Bronchial epithelial cell (primary cell): ENCODE results near the gene SH3GL1. TPM values are rescaled to one million over a fixed set of nuclear protein-coding genes. Genes with fewer than 3 reads are reported as not detected.

Source experiments
- DNase-seq: peaks from one replicate; pipeline ENCODE4 v3.0.0-alpha.2; 2010; ENCODE audit warnings: low read depth
- FAIRE-seq: peaks from 2 replicates; lab custom pipeline; 2011; peaks lifted over from hg19 to GRCh38; lab: Jason Lieb, UNC
- H3K27me3 ChIP-seq: 2 replicates; pipeline ENCODE4 v1.5.1; 2011; ENCODE audit warnings: low read length; ENCODE audit not compliant: control insufficient read depth, insufficient read depth
- H3K36me3 ChIP-seq: 2 replicates; pipeline ENCODE4 v1.5.1; 2011; ENCODE audit warnings: low read length; ENCODE audit not compliant: control insufficient read depth, insufficient read depth
- H3K4me3 ChIP-seq: 2 replicates; pipeline ENCODE4 v1.5.1; 2011; ENCODE audit warnings: mild to moderate bottlenecking, low read depth, low read length, control low read depth
- CTCF ChIP-seq: IDR thresholded peaks from 2 replicates; pipeline ENCODE4 v1.5.1; 2011; ENCODE audit warnings: mild to moderate bottlenecking, moderate library complexity, low read length, control low read depth, inconsistent platforms; ENCODE audit not compliant: insufficient read depth, severe bottlenecking
- total RNA-seq: library from RNA; depleted of rRNA; stranded (reverse); fragments of >200 nt; gene quantifications from 2 replicates; pipeline ENCODE4 v1.2.1, GENCODE V29; 2014

SH3GL1 gene
- total RNA-seq, 1 donor from 2014 or later = 23.4 TPM

- H3K27me3 ChIP-seq = no peaks in the 10 kb centered on the region
- DNase-seq (no peak), FAIRE-seq (no peak)
- H3K4me3 ChIP-seq = no peak overlapping the region
- no peak for TF ChIP-seq CTCF
- H3K36me3 ChIP-seq = no peaks in the 10 kb centered on the region
These were observed 81.9 kb downstream of the SH3GL1 start for GRCh38 chr19:4318460-4318859.

GRCh38 chr19:4316956-4317355 lies 83.4 kb downstream of the SH3GL1 start:
- DNase-seq = no peak
- Histone ChIP-seq H3K4me3 (no peak overlapping the region), H3K36me3 (no peaks in the 10 kb centered on the region), H3K27me3 (no peaks in the 10 kb centered on the region)
- FAIRE-seq = no peak
- TF ChIP-seq CTCF = no peak

- FAIRE-seq (no peak), DNase-seq (no peak)
- TF ChIP-seq CTCF = no peak
- no peaks in the 10 kb centered on the region for H3K36me3 ChIP-seq
- H3K4me3 ChIP-seq = no peak overlapping the region
- H3K27me3 ChIP-seq = no peaks in the 10 kb centered on the region
These were observed 86.4 kb downstream of the SH3GL1 start for GRCh38 chr19:4313847-4314490.

Other genes starting within 250 kb of the SH3GL1 start
- not detected in 2 replicates for gene CREB3L3, start 246.9 kb downstream of the SH3GL1 start, total RNA-seq
- gene SIRT6, start 218.0 kb downstream of the SH3GL1 start, total RNA-seq = 11.8 and 14.6 TPM in 2 replicates
- 0.26 TPM in 2 replicates for gene ANKRD24, start 217.9 kb downstream of the SH3GL1 start, total RNA-seq
- gene EBI3, start 171.0 kb downstream of the SH3GL1 start, total RNA-seq = not detected in 2 replicates
- 19.0 and 24.3 TPM in 2 replicates for gene YJU2, start 153.5 kb downstream of the SH3GL1 start, total RNA-seq
- gene SHD, start 121.3 kb downstream of the SH3GL1 start, total RNA-seq = not detected in 2 replicates
- gene TMIGD2, start 98.2 kb downstream of the SH3GL1 start, total RNA-seq = not detected in 2 replicates
- gene FSD1, start 95.9 kb downstream of the SH3GL1 start, total RNA-seq = 0.13 and 0.26 TPM in 2 replicates
- 83.2 and 132 TPM in 2 replicates for gene STAP2, start 61.7 kb downstream of the SH3GL1 start, total RNA-seq
- gene MPND, start 57.0 kb downstream of the SH3GL1 start, total RNA-seq = 3.7 and 6.4 TPM in 2 replicates
- 3.7 and 7.9 TPM in 2 replicates for gene CHAF1A, start 2.1 kb upstream of the SH3GL1 start, total RNA-seq
- gene UBXN6, start 57.2 kb upstream of the SH3GL1 start, total RNA-seq = 116 and 119 TPM in 2 replicates
- 35.0 and 45.7 TPM in 2 replicates for gene HDGFL2, start 71.8 kb upstream of the SH3GL1 start, total RNA-seq
- gene PLIN4, start 117.9 kb upstream of the SH3GL1 start, total RNA-seq = 4.4 and 4.7 TPM in 2 replicates
- under 0.01 TPM in 1 of 2 replicates, not detected in the other for gene PLIN5, start 134.7 kb upstream of the SH3GL1 start, total RNA-seq
- 0.38 and 1.1 TPM in 2 replicates for gene LRG1, start 139.5 kb upstream of the SH3GL1 start, total RNA-seq
- gene SEMA6B, start 159.1 kb upstream of the SH3GL1 start, total RNA-seq = under 0.01 TPM in 1 of 2 replicates, not detected in the other
- 0.51 and 0.53 TPM in 2 replicates for gene TNFAIP8L1, start 239.0 kb upstream of the SH3GL1 start, total RNA-seq